ENCODE results near the gene TMEM179.
"Not testable (repeated sequence)": the region's sequence is repeated elsewhere in the genome, so short reads cannot be mapped to it uniquely, and the experiment has no call there.

TMEM179 gene

GRCh38 chr14:104604458-104605449 lies at the start of gene TMEM179:
TMEM179 (minus strand) TSS chr14:104604772; CDS start chr14:104604741, 31 bp downstream.
- no peak for DNase-seq

- no peak for DNase-seq
These were observed 49.5 kb upstream of the TMEM179 start for GRCh38 chr14:104654119-104654518.

GRCh38 chr14:104653130-104653920 lies 48.8 kb upstream of the TMEM179 start:
- not testable (repeated sequence) for DNase-seq

GRCh38 chr14:104652386-104652785 lies 47.8 kb upstream of the TMEM179 start:
- no peak for DNase-seq

- no peak for DNase-seq
These were observed 47.3 kb upstream of the TMEM179 start for GRCh38 chr14:104651876-104652260.

- no peak for DNase-seq
These were observed 46.7 kb upstream of the TMEM179 start for GRCh38 chr14:104650981-104651875.

GRCh38 chr14:104650057-104650980 lies 45.7 kb upstream of the TMEM179 start:
- no peak for DNase-seq

GRCh38 chr14:104647467-104648043 lies 43.0 kb upstream of the TMEM179 start:
- DNase-seq = no peak

- no peak for DNase-seq
These were observed 40.2 kb upstream of the TMEM179 start for GRCh38 chr14:104644656-104645378.

- DNase-seq = no peak
These were observed 39.6 kb upstream of the TMEM179 start for GRCh38 chr14:104644091-104644635.

GRCh38 chr14:104643306-104643705 lies 38.7 kb upstream of the TMEM179 start:
- DNase-seq = no peak

GRCh38 chr14:104642540-104642868 lies 37.9 kb upstream of the TMEM179 start:
- DNase-seq = no peak

GRCh38 chr14:104641753-104642539 lies 37.4 kb upstream of the TMEM179 start:
- DNase-seq = no peak

- DNase-seq = no peak
These were observed 36.1 kb upstream of the TMEM179 start for GRCh38 chr14:104640681-104641080.

- DNase-seq = no peak
These were observed 35.4 kb upstream of the TMEM179 start for GRCh38 chr14:104639885-104640548.

GRCh38 chr14:104639471-104639870 lies 34.9 kb upstream of the TMEM179 start:
- no peak for DNase-seq

GRCh38 chr14:104638927-104639450 lies 34.4 kb upstream of the TMEM179 start:
- DNase-seq = no peak

- no peak for DNase-seq
These were observed 33.6 kb upstream of the TMEM179 start for GRCh38 chr14:104638190-104638589.
